ENCODE data around the gene DTX1. TPM values are rescaled to one million over a fixed set of nuclear protein-coding genes. Genes with fewer than 3 reads are reported as not detected.

Gene DTX1
- total RNA-seq, 8 experiments from 2014 or later: 0.87 to 21.9 (median 16.4) TPM

- no peak for ATAC-seq (replicated peaks in 6 of 8)
- peaks cover 5 to 6% of the 10 kb centered on the region in 2 donors for H3K4me1 ChIP-seq (replicated peaks in 1 of 2)
- WGBS, 10 experiments: no CpG with 5 or more reads among the region's 48 CpGs
- H3K4me3 ChIP-seq: no peak overlapping the region
- no peak overlapping the region for H3K27ac ChIP-seq
- in situ Hi-C loops (cut with MboI; ENCODE audit: low pct_unique_long_range_greater_than_20kb in 2 of 9, low sequenced_read_pairs in 9 of 9, unreplicated experiment in 9 of 9): no loop called here
These were observed 21.3 kb downstream of the DTX1 start for GRCh38 chr12:113077859-113078255.

- no peak overlapping the region for H3K4me3 ChIP-seq
- no peak overlapping the region for H3K27ac ChIP-seq
- 86% methylated on average over 1 of the region's 4 CpGs; no CpG with 5 or more reads in 9 of the 10 experiments for WGBS, 10 experiments
- H3K4me1 ChIP-seq (replicated peaks in 1 of 2): no peaks in the 10 kb centered on the region
- in situ Hi-C loops (cut with MboI; ENCODE audit: low pct_unique_long_range_greater_than_20kb in 2 of 9, low sequenced_read_pairs in 9 of 9, unreplicated experiment in 9 of 9): no loop called here
- ATAC-seq (replicated peaks in 6 of 8): no peak
These were observed 25.3 kb downstream of the DTX1 start for GRCh38 chr12:113081873-113082272.

GRCh38 chr12:113082486-113083148, 26.1 kb downstream of the DTX1 start:
- H3K4me1 ChIP-seq (replicated peaks in 1 of 2): no peaks in the 10 kb centered on the region
- WGBS, 10 experiments: 56 to 94% (median 77%) methylated on average over 2 to 7 of the region's 9 CpGs; no CpG with 5 or more reads in 4 of the 10 experiments
- in situ Hi-C loops (cut with MboI; ENCODE audit: low pct_unique_long_range_greater_than_20kb in 2 of 9, low sequenced_read_pairs in 9 of 9, unreplicated experiment in 9 of 9): no loop called here
- H3K4me3 ChIP-seq: no peak overlapping the region
- H3K27ac ChIP-seq: no peak overlapping the region
- ATAC-seq (replicated peaks in 6 of 8): no peak

- WGBS, 10 experiments: 90 to 100% (median 93%) methylated on average over 2 to 7 of the region's 11 CpGs; no CpG with 5 or more reads in 7 of the 10 experiments
- in situ Hi-C loops (cut with MboI; ENCODE audit: low pct_unique_long_range_greater_than_20kb in 2 of 9, low sequenced_read_pairs in 9 of 9, unreplicated experiment in 9 of 9): no loop called here
- no peak overlapping the region for H3K27ac ChIP-seq
- H3K4me1 ChIP-seq (replicated peaks in 1 of 2): no peaks in the 10 kb centered on the region
- peak in 2 of 8 experiments; percentile 15 to 24 for ATAC-seq (replicated peaks in 6 of 8)
- H3K4me3 ChIP-seq: no peak overlapping the region
These were observed 27.4 kb downstream of the DTX1 start for GRCh38 chr12:113083863-113084435.

GRCh38 chr12:113086249-113087164, 30.0 kb downstream of the DTX1 start:
- Histone ChIP-seq H3K4me1 (replicated peaks in 1 of 2) (no peaks in the 10 kb centered on the region), H3K27ac (no peak overlapping the region), H3K4me3 (no peak overlapping the region)
- in situ Hi-C loops (cut with MboI; ENCODE audit: low pct_unique_long_range_greater_than_20kb in 2 of 9, low sequenced_read_pairs in 9 of 9, unreplicated experiment in 9 of 9): no loop called here
- ATAC-seq (replicated peaks in 6 of 8): no peak
- WGBS, 10 experiments: 0 to 100% (median 79%) methylated on average over 1 to 3 of the region's 17 CpGs; no CpG with 5 or more reads in 1 of the 10 experiments

GRCh38 chr12:113087193-113087592, 30.7 kb downstream of the DTX1 start:
- in situ Hi-C loops (cut with MboI; ENCODE audit: low pct_unique_long_range_greater_than_20kb in 2 of 9, low sequenced_read_pairs in 9 of 9, unreplicated experiment in 9 of 9): no loop called here
- WGBS, 10 experiments: no CpG with 5 or more reads among the region's 5 CpGs

GRCh38 chr12:113088037-113088436, 31.5 kb downstream of the DTX1 start:
- H3K4me1 ChIP-seq (replicated peaks in 1 of 2): peaks cover 0 to 3% of the 10 kb centered on the region in 2 donors
- ATAC-seq (replicated peaks in 6 of 8): no peak
- in situ Hi-C loops (cut with MboI; ENCODE audit: low pct_unique_long_range_greater_than_20kb in 2 of 9, low sequenced_read_pairs in 9 of 9, unreplicated experiment in 9 of 9): no loop called here
- no peak overlapping the region for H3K4me3 ChIP-seq
- WGBS, 10 experiments: 50 to 100% (median 100%) methylated on average over 1 to 2 of the region's 3 CpGs; no CpG with 5 or more reads in 4 of the 10 experiments
- no peak overlapping the region for H3K27ac ChIP-seq

More at GRCh38 chr12:113087193-113087592, 30.7 kb downstream of the DTX1 start:
- Histone ChIP-seq H3K27ac (no peak overlapping the region), H3K4me3 (no peak overlapping the region), H3K4me1 (replicated peaks in 1 of 2) (no peaks in the 10 kb centered on the region)
- ATAC-seq (replicated peaks in 6 of 8): no peak

GRCh38 chr12:113088971-113089756, 32.6 kb downstream of the DTX1 start:
- Histone ChIP-seq H3K4me3 (no peak overlapping the region), H3K27ac (no peak overlapping the region), H3K4me1 (replicated peaks in 1 of 2) (peaks cover 0 to 5% of the 10 kb centered on the region in 2 donors)
- WGBS, 10 experiments: 0 to 100% (median 65%) methylated on average over 1 to 10 of the region's 13 CpGs; no CpG with 5 or more reads in 2 of the 10 experiments
- ATAC-seq (replicated peaks in 6 of 8): no peak
- in situ Hi-C loops (cut with MboI; ENCODE audit: low pct_unique_long_range_greater_than_20kb in 2 of 9, low sequenced_read_pairs in 9 of 9, unreplicated experiment in 9 of 9): no loop called here

- Histone ChIP-seq H3K4me3 (no peak overlapping the region), H3K27ac (no peak overlapping the region), H3K4me1 (replicated peaks in 1 of 2) (peaks cover 0 to 5% of the 10 kb centered on the region in 2 donors)
- no peak for ATAC-seq (replicated peaks in 6 of 8)
- in situ Hi-C loops (cut with MboI; ENCODE audit: low pct_unique_long_range_greater_than_20kb in 2 of 9, low sequenced_read_pairs in 9 of 9, unreplicated experiment in 9 of 9): no loop called here
These were observed 33.3 kb downstream of the DTX1 start for GRCh38 chr12:113089839-113090238.

GRCh38 chr12:113090740-113091139, 34.2 kb downstream of the DTX1 start:
- ATAC-seq (replicated peaks in 6 of 8): no peak
- Histone ChIP-seq H3K27ac (no peak overlapping the region), H3K4me1 (replicated peaks in 1 of 2) (peaks cover 0 to 5% of the 10 kb centered on the region in 2 donors), H3K4me3 (no peak overlapping the region)
- 40 to 67% (median 54%) methylated on average over 1 to 18 of the region's 21 CpGs; no CpG with 5 or more reads in 5 of the 10 experiments for WGBS, 10 experiments
- in situ Hi-C loops (cut with MboI; ENCODE audit: low pct_unique_long_range_greater_than_20kb in 2 of 9, low sequenced_read_pairs in 9 of 9, unreplicated experiment in 9 of 9): no loop called here

GRCh38 chr12:113091506-113091905, 35.0 kb downstream of the DTX1 start:
- in situ Hi-C loops (cut with MboI; ENCODE audit: low pct_unique_long_range_greater_than_20kb in 2 of 9, low sequenced_read_pairs in 9 of 9, unreplicated experiment in 9 of 9): no loop called here
- 71% methylated on average over 1 of the region's 3 CpGs; no CpG with 5 or more reads in 8 of the 10 experiments for WGBS, 10 experiments
- ATAC-seq (replicated peaks in 6 of 8): no peak
- no peak overlapping the region for H3K4me3 ChIP-seq
- peaks cover 0 to 5% of the 10 kb centered on the region in 2 donors for H3K4me1 ChIP-seq (replicated peaks in 1 of 2)
- H3K27ac ChIP-seq: no peak overlapping the region

- 0 to 100% (median 28%) methylated on average over 1 to 18 of the region's 31 CpGs; no CpG with 5 or more reads in 2 of the 10 experiments for WGBS, 10 experiments
- in situ Hi-C loops (cut with MboI; ENCODE audit: low pct_unique_long_range_greater_than_20kb in 2 of 9, low sequenced_read_pairs in 9 of 9, unreplicated experiment in 9 of 9): no loop called here
- no peak overlapping the region for H3K27ac ChIP-seq
These were observed 36.3 kb downstream of the DTX1 start for GRCh38 chr12:113092607-113093408.

More at GRCh38 chr12:113092607-113093408, 36.3 kb downstream of the DTX1 start:
- H3K4me1 ChIP-seq (replicated peaks in 1 of 2): peaks cover 4 to 9% of the 10 kb centered on the region in 2 donors
- peak; percentile 35 to 91 (median 78) for ATAC-seq (replicated peaks in 6 of 8)
- no peak overlapping the region for H3K4me3 ChIP-seq

Measured in motor neuron (in vitro differentiated cells).